NK-92 (cell line): ENCODE measurements around the gene ZNF440.
"Not testable (repeated sequence)": the region's sequence is repeated elsewhere in the genome, so short reads cannot be mapped to it uniquely, and the experiment has no call there.

Experiments used
- DNase-seq: peaks from one replicate; lab custom pipeline; 2025; ENCODE audit not compliant: unreplicated experiment; lab: John Stamatoyannopoulos, UW

ZNF440 gene

DNA sequence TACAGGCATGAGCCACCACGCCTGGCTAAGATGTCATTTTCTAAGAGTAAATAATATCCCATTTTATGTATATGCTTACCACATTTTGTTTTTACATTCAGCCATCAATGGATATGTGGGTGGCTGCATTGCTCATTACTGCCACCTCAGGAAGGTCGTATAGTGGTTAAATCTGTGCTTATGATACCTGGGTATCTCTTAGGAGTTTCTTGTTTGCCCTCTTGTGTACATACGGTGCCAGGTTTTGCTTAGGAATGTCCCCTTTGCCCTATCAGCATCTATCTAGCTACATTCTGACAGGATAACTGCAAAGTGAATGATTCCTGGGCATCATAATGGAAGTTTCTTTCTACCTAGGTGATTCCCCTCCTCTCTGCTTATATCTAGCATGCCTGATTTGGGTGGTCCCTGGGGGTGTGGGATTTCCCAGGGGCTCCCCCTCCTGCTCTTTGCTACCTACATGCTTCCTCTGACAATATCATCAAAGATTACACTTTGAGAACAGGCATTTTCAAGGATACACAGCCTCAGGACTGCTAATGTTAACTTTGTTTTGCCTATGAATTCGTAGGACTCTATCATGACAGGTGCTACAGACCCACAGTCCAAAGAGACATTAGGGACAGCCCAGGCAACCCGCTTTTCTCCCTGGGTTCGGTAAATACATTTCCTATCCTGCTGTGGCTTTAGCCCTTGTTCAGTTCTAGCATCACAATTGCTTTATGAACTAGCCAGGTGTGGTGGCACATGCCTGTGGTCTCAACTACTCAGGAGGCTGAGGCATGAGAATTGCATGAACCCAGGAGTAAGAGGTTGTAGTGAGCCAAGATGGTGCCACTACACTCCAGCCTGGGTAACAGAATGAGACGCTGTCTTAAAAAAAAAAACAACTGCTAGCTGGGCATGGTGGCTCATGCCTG lies 15.1 kb downstream of the ZNF440 start:
- DNase-seq = not testable (repeated sequence)

DNA sequence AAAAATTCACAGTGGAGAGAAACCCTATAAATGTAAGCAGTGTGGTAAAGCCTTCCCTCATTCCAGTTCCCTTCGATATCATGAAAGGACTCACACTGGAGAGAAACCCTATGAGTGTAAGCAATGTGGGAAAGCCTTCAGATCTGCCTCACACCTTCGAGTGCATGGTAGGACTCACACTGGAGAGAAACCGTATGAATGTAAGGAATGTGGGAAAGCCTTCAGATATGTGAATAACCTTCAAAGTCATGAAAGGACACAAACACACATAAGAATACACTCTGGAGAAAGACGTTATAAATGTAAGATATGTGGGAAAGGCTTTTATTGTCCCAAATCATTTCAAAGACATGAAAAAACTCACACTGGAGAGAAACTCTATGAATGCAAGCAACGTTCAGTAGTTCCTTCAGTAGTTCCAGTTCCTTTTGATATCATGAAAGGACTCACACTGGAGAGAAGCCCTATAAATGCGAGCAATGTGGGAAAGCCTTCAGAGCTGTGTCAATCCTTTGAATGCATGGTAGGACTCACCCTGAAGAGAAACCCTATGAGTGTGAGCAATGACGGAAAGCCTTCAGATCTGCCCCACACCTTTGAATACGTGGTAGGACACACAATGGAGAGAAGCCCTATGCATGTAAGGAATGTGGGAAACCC lies 18.3 kb downstream of the ZNF440 start:
- DNase-seq = no peak

DNA sequence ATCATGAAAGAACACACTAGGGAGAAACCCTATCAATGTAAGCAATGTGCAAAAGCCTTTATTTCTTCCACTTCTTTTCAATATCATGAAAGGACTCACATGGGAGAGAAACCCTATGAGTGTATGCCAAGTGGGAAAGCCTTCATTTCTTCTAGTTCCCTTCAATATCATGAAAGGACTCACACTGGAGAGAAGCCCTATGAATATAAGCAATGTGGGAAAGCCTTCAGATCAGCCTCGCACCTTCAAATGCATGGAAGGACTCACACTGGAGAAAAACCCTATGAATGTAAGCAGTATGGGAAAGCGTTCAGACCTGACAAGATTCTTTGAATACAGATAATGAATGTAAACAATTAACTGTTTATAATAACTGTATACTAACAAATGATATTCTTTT lies 19.5 kb downstream of the ZNF440 start:
- DNase-seq = no peak

DNA sequence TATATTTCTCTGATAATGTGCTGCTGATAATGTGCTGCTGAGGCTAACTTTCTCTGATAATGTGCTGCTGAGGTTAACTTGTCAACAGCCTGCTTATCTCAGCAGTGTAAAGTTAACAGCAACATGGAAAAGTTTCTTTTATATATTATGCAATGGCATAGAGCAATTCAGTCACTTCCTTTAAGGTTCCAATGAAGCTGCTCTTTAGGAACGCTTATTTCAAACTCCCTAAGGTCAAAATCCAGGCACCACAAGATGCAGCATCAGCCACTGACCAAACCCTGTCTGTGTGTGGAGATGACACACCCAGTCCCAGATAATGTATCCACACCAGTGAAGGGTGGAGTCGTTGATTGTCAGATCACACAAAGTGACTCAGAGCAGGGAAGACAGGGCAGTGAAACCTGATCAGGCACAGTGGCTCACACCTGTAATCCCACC lies 21.6 kb downstream of the ZNF440 start:
- DNase-seq = not testable (repeated sequence)

GRCh38 chr19:11843722-11844121 lies 29.6 kb downstream of the ZNF440 start:
- no peak for DNase-seq

DNA sequence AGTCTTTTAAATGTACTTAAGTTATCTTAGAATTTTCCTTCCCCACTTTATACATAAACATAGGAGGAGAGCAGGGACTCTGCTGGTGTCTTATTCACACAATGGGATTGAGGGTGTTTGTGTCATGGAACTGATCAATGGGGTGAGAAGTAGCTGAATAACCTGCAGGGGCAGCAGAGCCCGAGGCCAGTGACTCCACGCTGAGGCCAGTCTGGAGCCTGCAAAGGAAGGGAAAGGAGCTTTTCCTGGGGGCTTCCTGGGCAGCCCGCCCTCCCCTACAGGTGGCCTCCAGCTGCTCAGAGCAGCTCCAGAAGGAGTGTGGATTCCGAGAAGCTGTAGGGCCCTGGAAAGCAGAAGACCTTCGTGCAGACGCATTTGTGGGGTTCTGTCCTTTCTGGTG lies 33.5 kb downstream of the ZNF440 start:
- not testable (repeated sequence) for DNase-seq

GRCh38 chr19:11848200-11848593 lies 34.1 kb downstream of the ZNF440 start:
- no peak for DNase-seq

DNA sequence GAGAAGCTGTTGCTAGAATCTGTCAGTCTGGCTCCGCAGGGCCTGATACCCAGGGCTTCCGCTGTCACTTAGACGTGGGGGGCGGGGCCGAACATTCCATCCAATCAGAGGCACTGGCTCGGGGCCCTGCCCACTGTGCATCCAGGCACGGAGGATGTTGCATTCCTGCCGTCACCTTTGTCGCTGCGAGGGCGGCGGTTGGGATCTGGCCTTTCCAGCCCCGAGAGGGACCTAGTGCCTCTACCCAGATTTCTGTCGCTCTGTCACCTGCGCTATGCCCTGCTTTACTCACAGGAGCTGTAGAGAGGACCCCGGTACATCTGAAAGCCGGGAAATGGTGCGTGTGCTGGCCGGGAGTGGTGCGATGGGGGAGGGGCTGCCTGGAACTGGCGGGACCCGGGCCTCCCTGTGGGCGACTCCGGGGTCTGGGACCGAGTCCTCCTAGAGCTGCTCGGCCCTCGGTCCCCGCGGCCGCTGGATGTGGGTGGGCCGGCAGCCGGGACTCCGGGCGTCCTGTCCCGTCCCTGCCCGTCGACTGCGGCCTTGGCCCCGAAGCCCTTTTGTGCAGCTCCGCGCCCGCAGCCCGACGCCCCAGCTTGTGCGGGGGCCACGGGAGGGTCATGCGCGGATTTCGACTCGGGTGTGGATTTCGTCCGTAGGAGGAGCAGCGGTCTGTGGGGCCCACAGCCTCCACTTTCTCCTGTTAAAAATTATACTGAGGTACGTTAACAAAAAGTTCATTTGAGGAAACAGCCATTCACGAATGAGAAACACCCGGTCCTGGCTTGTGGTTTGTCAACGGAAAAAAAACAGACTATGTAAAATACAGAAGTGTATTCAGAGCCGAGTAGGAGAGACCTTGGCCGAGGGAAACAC lies 34.8 kb downstream of the ZNF440 start, which contains the start of gene ZNF439:
Gene ZNF439, plus strand, starts transcription at position 133 of the 876 bp plus-strand sequence. Its CDS starts 142 bp downstream, at position 275.
- DNase-seq = peak; percentile 32

- DNase-seq = not testable (repeated sequence)
These were observed 36.2 kb downstream of the ZNF440 start for GRCh38 chr19:11850289-11850688.

- DNase-seq = no peak
These were observed 39.3 kb downstream of the ZNF440 start for GRCh38 chr19:11853358-11853757.

- DNase-seq = no peak
These were observed 42.6 kb downstream of the ZNF440 start for GRCh38 chr19:11856596-11857250.

- no peak for DNase-seq
These were observed 46.6 kb downstream of the ZNF440 start for GRCh38 chr19:11860721-11861120.

DNA sequence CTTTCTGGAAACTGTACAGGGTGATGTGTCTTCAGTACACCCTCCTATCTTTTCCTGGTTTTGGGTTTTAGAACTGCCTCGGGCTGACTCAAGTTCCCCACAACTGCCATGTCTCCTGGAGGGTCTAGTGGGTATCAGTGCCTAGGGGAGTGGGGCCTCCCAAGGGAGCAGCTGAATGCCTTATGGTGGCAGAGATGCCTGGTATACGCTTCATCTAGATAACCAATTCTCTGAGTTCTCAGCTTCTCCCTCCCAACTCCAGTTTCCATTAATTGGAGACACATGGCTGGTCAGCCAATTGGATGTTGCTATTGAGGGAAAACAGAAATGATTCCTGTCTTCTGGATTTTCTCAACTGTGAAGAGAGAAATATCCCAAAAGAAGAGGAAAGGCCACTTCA lies 47.2 kb downstream of the ZNF440 start:
- DNase-seq = no peak

GRCh38 chr19:11867766-11868165 lies 53.7 kb downstream of the ZNF440 start:
- DNase-seq = not testable (repeated sequence)

DNA sequence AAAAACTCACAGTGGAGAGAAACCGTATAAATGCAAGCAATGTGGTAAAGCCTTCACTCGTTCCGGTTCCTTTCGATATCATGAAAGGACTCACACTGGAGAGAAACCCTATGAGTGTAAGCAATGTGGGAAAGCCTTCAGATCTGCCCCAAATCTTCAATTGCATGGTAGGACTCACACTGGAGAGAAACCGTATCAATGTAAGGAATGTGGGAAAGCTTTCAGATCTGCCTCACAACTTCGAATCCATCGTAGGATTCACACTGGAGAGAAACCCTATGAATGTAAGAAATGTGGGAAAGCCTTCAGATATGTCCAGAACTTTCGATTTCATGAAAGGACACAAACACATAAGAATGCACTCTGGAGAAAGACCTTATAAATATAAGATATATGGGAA lies 54.1 kb downstream of the ZNF440 start:
- DNase-seq = no peak

DNA sequence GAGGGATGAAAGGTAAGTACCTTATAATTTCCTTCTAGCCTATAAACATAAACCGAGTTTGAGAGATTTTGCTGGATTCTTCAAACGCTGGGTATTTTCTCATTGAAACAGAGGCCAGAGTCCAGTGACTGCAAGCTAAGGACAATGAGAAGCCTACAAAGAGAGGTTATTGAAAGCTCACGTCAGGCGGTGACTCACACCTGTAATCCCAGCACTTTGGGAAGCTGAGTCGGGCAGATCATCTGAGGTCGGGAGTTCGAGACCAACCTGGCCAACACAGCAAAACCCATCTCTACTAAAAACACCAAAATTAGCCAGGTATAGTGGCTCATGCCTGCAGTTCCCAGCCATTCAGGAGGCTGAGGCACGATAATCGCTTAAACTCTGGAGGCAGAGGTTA lies 58.6 kb downstream of the ZNF440 start:
- DNase-seq = no peak

GRCh38 chr19:11873762-11874161 lies 59.7 kb downstream of the ZNF440 start:
- no peak for DNase-seq

- DNase-seq = not testable (repeated sequence)
These were observed 65.7 kb downstream of the ZNF440 start for GRCh38 chr19:11879687-11880266.

DNA sequence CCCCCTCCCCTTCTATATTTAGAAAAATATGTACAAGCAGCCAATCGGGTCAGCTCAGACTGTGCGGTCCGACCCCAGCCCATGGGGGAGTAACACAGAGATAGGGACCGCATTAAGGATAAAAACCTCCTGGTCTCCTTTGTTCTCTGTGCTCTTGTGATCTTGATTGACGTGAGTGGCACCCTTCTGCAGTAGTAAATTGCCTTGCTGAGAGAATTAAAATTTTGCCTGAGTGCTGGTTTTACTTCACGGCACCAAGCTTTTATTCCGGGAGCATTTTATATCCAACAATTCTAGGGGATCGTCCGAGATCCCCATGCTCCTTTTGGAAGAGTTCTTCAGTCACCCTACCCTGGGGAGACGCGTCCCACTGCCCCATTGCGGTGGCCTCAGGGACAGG lies 66.5 kb downstream of the ZNF440 start:
- no peak for DNase-seq

- no peak for DNase-seq
These were observed 67.2 kb downstream of the ZNF440 start for GRCh38 chr19:11881151-11881800.
